ENCODE results near the gene EIF4E. TPM values are rescaled to one million over a fixed set of nuclear protein-coding genes. Genes with fewer than 3 reads are reported as not detected.

EIF4E gene
- total RNA-seq, 1 experiment from 2014 or later, result 104 TPM

DNA sequence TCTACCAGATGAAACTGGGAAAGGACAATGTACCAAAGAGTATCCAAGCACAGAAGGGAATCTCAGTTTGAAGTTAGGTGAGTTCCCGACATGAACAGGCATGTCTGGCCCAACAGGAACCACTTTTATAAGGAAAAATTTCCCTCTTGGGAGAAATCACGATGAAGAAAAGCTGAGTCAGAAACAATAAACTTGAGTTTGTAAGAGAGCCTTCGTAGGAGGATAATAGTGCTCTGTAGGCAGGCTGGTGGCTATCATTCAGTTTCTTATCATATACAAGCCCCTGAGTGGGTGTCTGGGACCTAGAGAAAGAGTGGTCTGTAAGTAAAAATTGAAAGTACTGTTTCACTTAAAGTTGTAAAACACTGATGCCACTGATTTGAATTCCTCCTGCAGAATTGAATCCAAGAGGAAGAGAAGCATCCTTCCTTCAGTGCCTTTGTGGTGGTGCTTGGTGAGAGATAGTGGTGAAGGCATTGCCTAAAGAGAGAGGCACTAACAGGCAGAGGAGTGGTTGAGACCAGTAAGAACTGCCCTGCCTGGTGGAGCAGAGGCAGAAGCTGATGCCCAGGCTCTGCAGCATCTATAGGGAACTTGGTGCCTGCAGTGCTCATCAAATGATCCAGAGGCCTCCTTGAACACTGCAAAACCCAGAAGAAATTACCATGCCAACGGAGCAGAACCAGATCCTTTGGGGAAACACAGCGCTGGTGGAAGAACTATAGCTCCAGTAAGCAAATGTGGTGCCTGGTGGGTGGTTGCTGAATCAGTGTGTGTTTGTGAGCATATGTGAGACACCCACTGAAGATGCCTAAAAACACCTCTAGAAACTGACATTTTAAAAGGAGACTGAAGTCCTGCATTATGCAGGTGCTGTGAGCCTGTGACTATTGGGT, 34.9 kb upstream of the EIF4E start:
- Mint-ChIP-seq H3K9me3 (ENCODE audit: unreplicated experiment) (no peaks in the 10 kb centered on the region), H3K27ac (ENCODE audit: low read depth, unreplicated experiment) (peak overlapping the region; percentile 90), H3K27me3 (ENCODE audit: insufficient read depth, unreplicated experiment) (no peaks in the 10 kb centered on the region), H3K36me3 (ENCODE audit: insufficient read depth, unreplicated experiment) (no peaks in the 10 kb centered on the region), H3K4me3 (ENCODE audit: unreplicated experiment) (no peak overlapping the region), H3K4me1 (ENCODE audit: insufficient read depth, unreplicated experiment) (peaks cover 11% of the 10 kb centered on the region)
- POLR2A ChIA-PET, result interaction anchor here (0.7 to 1.5 kb wide), 5 partner anchors 10 to 66 kb away, joined by 3 to 6 read pairs (median 3); partner anchors contain the start of gene METAP1
- intact Hi-C loops (cut with micrococcal nuclease), result no loop called here
- no peak for TF ChIP-seq CTCF (IDR thresholded peaks at IDR 0.05; ENCODE audit: unreplicated experiment)
- peak; percentile 41 for DNase-seq (ENCODE audit: unreplicated experiment)
- CTCF ChIA-PET, result interaction anchor here (0.6 to 4.4 kb wide), 6 partner anchors 10 to 42 kb away, joined by 3 to 24 read pairs (median 4); partner anchors contain the start of gene METAP1
- no TSS peak for BruUV-seq (replicated peaks)

DNA sequence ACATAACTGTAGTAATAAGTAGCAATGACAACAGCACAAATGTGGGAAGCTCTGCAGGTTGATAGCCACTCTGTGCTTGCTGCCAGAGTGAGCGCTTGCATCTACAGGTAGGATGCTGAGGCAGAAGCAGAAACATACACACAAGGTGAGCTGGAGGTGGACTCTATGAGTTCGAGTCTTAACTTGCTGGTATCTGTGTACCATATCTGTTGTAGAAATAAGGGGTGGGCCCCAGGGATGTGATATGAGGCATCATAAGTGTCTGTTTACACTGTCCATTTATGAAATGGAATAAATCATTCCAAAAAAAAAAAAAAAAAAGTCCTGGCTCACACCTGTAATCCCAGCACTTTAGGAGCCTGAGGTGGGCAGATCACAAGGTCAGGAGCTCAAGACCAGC, 32.8 kb upstream of the EIF4E start:
- CTCF ChIA-PET, result interaction anchor here (0.6 to 1.5 kb wide), 6 partner anchors 8 to 849 kb away, joined by 3 to 6 read pairs (median 4); no protein-coding TSS in a partner anchor
- H3K27me3 Mint-ChIP-seq (ENCODE audit: insufficient read depth, unreplicated experiment), result no peaks in the 10 kb centered on the region
- no TSS peak for BruUV-seq (replicated peaks)
- POLR2A ChIA-PET, result interaction anchor here (1.1 kb wide), 1 partner anchor 33 kb away, joined by 3 read pairs; the partner anchor contains the start of gene METAP1
- no peaks in the 10 kb centered on the region for H3K36me3 Mint-ChIP-seq (ENCODE audit: insufficient read depth, unreplicated experiment)
- no peak overlapping the region for H3K4me3 Mint-ChIP-seq (ENCODE audit: unreplicated experiment)
- H3K9me3 Mint-ChIP-seq (ENCODE audit: unreplicated experiment), result no peaks in the 10 kb centered on the region
- no peak for DNase-seq (ENCODE audit: unreplicated experiment)
- intact Hi-C loops (cut with micrococcal nuclease), result no loop called here
- TF ChIP-seq CTCF (IDR thresholded peaks at IDR 0.05; ENCODE audit: unreplicated experiment), result no peak
- no peak overlapping the region for H3K27ac Mint-ChIP-seq (ENCODE audit: low read depth, unreplicated experiment)
- peaks cover 11% of the 10 kb centered on the region for H3K4me1 Mint-ChIP-seq (ENCODE audit: insufficient read depth, unreplicated experiment)

DNA sequence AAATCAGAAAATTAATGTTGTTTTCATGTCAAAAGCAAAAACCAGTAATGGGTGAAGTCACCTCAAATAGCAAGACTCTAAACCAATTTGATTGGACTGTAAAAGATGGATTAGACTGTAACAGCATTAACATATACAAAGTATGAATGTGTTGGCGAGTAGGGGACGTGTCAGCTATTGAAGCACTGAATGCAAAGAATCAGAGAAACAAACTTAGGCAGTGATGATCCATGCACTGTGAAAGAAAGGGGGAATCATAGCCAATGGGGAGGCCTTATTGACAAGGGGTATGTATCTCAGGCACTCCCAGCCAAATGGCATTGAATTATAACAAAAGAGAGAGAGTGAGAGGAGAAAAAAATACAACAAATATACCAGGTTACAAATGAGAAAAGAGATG, 30.5 kb upstream of the EIF4E start:
- DNase-seq (ENCODE audit: unreplicated experiment), result no peak
- ChIA-PET POLR2A (interaction anchor here (0.8 kb wide), 1 partner anchor 53 kb away, joined by 3 read pairs; no protein-coding TSS in a partner anchor), CTCF (no interaction called here)
- BruUV-seq (replicated peaks), result no TSS peak
- H3K4me1 Mint-ChIP-seq (ENCODE audit: insufficient read depth, unreplicated experiment), result peaks cover 11% of the 10 kb centered on the region
- H3K27ac Mint-ChIP-seq (ENCODE audit: low read depth, unreplicated experiment), result no peak overlapping the region
- TF ChIP-seq CTCF (IDR thresholded peaks at IDR 0.05; ENCODE audit: unreplicated experiment), result no peak
- H3K27me3 Mint-ChIP-seq (ENCODE audit: insufficient read depth, unreplicated experiment), result no peaks in the 10 kb centered on the region
- H3K36me3 Mint-ChIP-seq (ENCODE audit: insufficient read depth, unreplicated experiment), result no peaks in the 10 kb centered on the region
- H3K9me3 Mint-ChIP-seq (ENCODE audit: unreplicated experiment), result peaks cover 7% of the 10 kb centered on the region
- intact Hi-C loops (cut with micrococcal nuclease), result no loop called here
- no peak overlapping the region for H3K4me3 Mint-ChIP-seq (ENCODE audit: unreplicated experiment)

DNA sequence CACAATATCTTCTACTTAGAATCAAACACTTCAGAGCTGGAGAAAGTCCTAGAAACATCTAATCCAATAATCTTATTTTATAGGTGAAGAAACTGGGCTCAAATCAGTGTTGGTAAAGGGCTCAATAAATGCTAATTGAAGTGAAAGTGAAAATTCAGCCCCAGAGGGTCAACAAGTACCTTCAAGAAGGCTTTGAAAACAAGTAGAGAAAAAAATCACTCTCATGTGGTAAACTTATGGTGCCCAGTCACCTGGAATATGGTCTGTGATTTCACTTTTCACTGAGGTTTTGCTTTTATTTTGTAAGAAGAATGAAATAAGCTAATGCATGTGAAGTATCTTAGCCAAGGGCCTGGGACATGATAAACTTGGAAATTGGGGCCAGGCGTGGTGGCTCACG, 29.1 kb upstream of the EIF4E start:
- Mint-ChIP-seq H3K27me3 (ENCODE audit: insufficient read depth, unreplicated experiment) (no peaks in the 10 kb centered on the region), H3K4me3 (ENCODE audit: unreplicated experiment) (no peak overlapping the region), H3K36me3 (ENCODE audit: insufficient read depth, unreplicated experiment) (no peaks in the 10 kb centered on the region), H3K4me1 (ENCODE audit: insufficient read depth, unreplicated experiment) (peaks cover under 1% of the 10 kb centered on the region), H3K9me3 (ENCODE audit: unreplicated experiment) (peaks cover 7% of the 10 kb centered on the region), H3K27ac (ENCODE audit: low read depth, unreplicated experiment) (no peak overlapping the region)
- BruUV-seq (replicated peaks), result no TSS peak
- intact Hi-C loops (cut with micrococcal nuclease), result no loop called here
- DNase-seq (ENCODE audit: unreplicated experiment), result no peak
- TF ChIP-seq CTCF (IDR thresholded peaks at IDR 0.05; ENCODE audit: unreplicated experiment), result no peak
- CTCF ChIA-PET, result interaction anchor here (0.6 to 2.5 kb wide), 2 partner anchors 18 to 37 kb away, joined by 4 to 7 read pairs; partner anchors contain the start of gene METAP1
- POLR2A ChIA-PET, result interaction anchor here (0.9 kb wide), 1 partner anchor 10 kb away, joined by 3 read pairs; no protein-coding TSS in a partner anchor

Data from MCF 10A (cell line).